Left colon (tissue), 2 donors: ENCODE measurements around the gene GABRB3. TPM values are rescaled to one million over a fixed set of nuclear protein-coding genes. Genes with fewer than 3 reads are reported as not detected.

ENCODE experiments used
- ATAC-seq: fragments of 200-7000 bp; cut with Tn5 transposase; one replicate; pipeline ENCODE4 v1.9.1; 2020; ENCODE audit warnings: mild to moderate bottlenecking, moderate library complexity
- DNase-seq, 2 donors: peaks; one replicate each; pipeline ENCODE4 v3.0.0-alpha.2; 2020
- intact Hi-C, 2 donors: fragments of 100-400 bp; cut with DNase I in 1 of 2; cut with micrococcal nuclease in 1 of 2; formaldehyde crosslinking; loops; one replicate each; pipeline versions ENCODE4 v1.11.2 to v1.14.0; 2022; cut with DNase I, micrococcal nuclease
- total RNA-seq, 2 donors: library from RNA; stranded (reverse); fragmentation: NEBNext Ultra II Directional; extraction: Animal tissue kit (Norgen Biotek cat#: 25700); gene quantifications; one replicate each; pipeline ENCODE4 v1.2.1, GENCODE V29; 2021
- donor health status: DM: no; HTN: no; CAD: no.
- donor health status: DM: yes; HTN: yes; CAD: no.

Gene GABRB3
- total RNA-seq, 2 donors from 2014 or later: 2.5 to 5.5 TPM

DNA sequence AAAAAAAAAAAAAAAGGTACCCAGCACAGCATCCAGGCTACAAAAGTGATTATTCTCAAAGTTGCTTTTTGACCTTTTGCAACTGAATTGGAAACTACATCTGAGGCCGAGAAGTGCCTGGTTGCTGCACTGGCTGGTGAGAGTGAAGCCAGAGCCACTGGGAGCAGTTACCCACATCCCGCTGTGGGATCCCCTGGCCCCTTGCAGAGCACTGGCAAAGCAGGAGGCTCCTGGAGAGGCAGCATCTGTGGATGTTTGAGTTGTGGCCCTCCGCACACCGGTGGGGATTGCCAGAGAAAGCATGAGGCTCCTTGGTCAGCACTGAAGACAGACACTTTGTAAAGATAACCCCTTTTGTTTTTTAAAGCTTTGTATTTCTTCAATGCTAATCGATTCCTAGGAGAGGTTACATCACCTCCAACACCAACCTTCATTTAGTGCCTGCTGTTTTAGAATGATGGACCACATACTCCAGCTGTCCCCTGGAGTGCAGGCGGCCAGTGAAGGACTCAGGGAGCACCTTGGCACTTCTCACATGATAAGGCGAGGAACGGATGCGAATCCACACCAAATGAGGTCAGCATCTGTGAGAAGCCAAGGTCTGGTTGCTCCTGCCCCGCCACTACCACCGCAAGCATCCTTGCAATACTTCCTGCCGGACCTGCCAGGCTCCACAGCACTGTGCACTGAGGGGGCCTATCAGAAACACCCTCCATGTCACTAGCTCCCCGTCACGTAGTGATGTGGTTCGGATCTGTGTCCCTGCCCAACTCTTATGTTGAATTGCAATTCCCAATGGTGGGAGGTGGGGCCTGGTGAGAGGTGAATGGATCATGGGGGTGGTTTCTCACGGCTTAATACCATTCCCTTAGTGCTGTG lies 256.5 kb downstream of the GABRB3 start:
- no peak for DNase-seq
- ATAC-seq: no peak
- intact Hi-C loops: no loop called here

GRCh38 chr15:26504009-26504408 lies 268.9 kb downstream of the GABRB3 start:
- no peak for DNase-seq
- no peak for ATAC-seq
- intact Hi-C loops: no loop called here

Other genes starting within 250 kb of the GABRB3 start
- gene GABRA5, start 94.0 kb upstream of the GABRB3 start, total RNA-seq: not detected
- gene GABRG3, start 198.1 kb upstream of the GABRB3 start, total RNA-seq: not detected